GM18951 (cell line): ENCODE data around the gene GCNA.
"Not testable (repeated sequence)": the region's sequence is repeated elsewhere in the genome, so short reads cannot be mapped to it uniquely, and the experiment has no call there.

Source experiments
- POLR2A ChIP-seq: IDR thresholded peaks from 4 replicates; pipeline ENCODE4 v1.6.1; 2011; ENCODE audit warnings: mild to moderate bottlenecking; ENCODE audit not compliant: insufficient read length, insufficient read depth; ENCODE audit errors: extremely low read depth
- in situ Hi-C: fragments of 300-500 bp; cut with MboI; formaldehyde crosslinking; loops from one replicate; pipeline ENCODE4 v1.12.0; 2022; ENCODE audit warnings: low sequenced_read_pairs, mixed read lengths, inconsistent platforms; ENCODE audit not compliant: unreplicated experiment

Gene GCNA

GRCh38 chrX:71660562-71661416 lies 82.6 kb downstream of the GCNA start:
- TF ChIP-seq POLR2A: no peak
- in situ Hi-C loops: no loop called here

GRCh38 chrX:71661919-71662318 lies 83.7 kb downstream of the GCNA start:
- in situ Hi-C loops: no loop called here
- no peak for TF ChIP-seq POLR2A

- in situ Hi-C loops: not testable (repeated sequence)
Observed at GRCh38 chrX:71662654-71663053, 84.4 kb downstream of the GCNA start.
